Hematopoietic multipotent progenitor cell treated with erythropoietin and hydrocortisone succinate and interleukin-3 and kit ligand, for 17 days (in vitro differentiated cells): ENCODE results near the gene SNX5.
"Not testable (repeated sequence)": the region's sequence is repeated elsewhere in the genome, so short reads cannot be mapped to it uniquely, and the experiment has no call there.

Source experiments
- DNase-seq: peaks from one replicate; pipeline ENCODE4 v3.0.0-alpha.2; 2015; ENCODE audit warnings: low spot score

The SNX5 gene

GRCh38 chr20:17960400-17960885, 8.2 kb downstream of the SNX5 start:
- not testable (repeated sequence) for DNase-seq

DNA sequence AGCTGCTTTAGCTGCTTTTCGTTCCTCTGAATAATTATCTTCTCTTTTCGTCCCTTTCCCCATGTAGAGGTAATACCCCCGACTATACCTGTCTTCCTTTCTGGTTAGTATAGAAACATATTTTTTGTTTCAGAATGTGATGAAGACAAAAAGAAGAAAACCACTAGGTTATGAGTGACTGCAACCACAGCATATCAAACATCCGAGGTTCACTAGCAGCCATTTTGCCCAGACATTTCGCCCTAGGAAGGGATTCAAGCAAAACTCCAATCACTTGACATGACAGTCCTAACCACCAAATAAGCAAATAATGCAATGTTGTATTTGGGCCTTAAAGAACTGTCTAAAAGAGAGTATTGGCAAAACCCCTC, 9.4 kb downstream of the SNX5 start:
- DNase-seq: peak; percentile 8

DNA sequence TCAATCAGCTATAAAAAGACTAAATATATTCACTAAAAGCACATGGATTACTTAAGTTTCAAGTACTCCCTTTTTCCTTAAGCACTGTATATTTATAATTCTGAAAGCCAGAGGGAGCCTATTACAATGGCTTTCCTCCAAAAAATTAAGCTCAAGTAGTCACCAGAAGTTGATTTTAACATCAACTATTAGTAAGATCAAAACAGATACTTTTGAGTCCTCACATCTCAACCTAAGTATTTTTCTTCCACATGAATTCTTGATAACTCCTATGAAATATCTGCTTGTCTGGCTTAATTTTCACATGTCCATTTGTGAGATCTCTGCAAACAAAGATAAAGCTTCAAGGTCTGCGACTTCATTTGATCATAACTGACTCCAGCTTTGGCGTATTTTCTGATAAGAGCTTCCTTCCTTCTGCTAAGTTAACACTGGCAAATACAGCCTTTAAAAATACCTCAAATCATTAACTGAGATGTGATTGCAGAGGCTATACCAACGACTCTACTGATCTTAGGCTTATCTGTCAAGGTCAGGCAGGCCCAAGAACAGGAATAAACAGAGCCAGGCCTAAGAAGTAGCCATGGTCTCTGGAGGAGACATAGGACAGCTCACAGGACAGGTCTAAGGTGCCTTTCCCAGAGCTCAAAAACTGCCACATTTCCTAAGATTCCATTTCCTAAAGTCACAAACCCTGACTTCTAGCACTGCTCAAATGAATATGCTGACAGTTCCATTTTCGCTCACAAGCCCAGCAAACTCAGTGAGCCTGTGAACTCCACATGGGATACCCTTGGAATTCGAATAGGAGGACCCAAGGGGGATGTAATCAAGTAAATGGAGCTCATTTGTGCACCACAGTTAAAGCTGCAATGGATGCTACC, 10.0 kb downstream of the SNX5 start:
- DNase-seq: peak; percentile 60

DNA sequence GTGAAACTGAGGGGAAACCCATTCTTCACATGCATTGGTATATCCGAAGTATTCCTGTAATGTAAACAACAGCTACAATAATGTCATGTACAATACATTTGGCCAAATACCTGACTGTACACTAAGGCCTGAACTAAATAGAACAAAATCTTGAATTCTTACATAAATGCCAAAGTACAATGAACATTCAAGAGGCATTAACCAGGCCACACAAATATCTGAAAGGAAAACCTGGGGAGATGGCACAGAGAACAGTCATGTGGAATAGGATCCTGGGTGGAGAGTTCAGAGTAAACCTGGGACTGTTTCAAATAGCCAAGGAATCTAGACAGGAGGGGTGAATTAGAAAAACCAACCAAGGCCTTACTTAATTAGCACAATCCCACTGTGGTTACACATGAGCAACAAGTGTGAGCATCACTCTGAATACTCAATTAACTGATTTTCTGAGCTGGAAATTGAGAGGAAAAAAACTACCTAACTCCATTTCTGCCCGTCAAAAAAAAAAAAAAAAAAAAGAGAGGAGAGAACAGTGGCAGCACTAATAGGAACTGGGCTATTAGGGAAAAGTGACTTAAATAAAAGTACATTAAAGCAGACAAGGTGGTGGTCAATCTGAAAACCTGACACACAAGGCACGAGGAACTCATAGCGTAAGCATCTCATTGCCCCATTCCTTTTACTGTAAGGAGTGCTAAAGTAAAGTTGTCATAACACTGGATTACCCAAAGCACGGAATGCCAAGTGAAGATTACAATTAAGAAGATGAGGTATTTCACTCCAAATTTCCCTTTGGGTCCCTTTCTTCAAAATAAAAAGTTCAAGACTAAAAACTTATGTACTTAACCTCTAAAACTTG, 10.9 kb downstream of the SNX5 start:
- no peak for DNase-seq

DNA sequence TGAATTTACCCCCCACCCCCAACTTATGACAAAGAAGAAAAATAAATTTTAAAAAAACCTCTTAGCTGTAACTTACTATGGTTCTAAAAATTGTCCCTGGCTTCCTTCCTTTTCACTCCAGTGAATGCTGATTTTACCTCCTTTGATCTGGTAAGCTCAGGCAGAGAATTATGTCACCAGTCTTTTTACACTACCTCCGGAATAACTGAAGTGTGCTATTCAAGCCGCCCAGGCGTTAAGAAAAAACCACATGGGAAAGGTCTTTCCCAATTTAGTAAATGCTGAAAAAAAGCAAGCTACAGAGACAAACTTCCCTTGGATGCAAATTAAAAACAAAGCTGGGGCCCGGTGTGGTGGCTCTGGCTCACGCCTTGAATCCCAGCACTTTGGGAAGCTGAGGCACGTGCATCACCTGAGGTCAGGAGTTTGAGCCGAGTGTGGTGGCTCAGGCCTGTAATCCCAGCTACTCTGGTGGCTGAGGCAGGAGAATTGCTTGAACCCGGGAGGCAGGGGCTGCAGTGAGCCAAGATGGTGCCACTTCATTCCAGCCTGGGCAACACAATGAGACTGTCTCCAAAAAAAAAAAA, 12.4 kb downstream of the SNX5 start:
- no peak for DNase-seq

DNA sequence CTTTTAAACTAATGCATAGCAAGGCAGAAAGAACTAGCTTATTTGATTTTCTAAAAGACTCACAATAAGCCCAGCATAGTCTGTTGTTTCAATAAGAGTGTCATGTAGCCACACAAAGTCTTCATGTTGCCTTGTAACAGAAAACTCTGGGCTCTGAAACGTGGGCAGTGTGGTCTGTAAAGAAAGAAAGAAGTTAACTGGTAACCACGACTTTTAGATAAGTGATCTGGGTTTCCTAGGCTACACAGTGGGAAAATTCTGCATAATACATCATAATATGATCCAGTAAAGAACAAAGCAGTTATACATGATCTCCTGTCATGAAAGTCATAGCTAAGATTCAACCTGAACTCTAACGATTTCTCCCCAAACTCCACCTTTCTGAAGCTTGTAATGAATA, 13.3 kb downstream of the SNX5 start:
- no peak for DNase-seq

DNA sequence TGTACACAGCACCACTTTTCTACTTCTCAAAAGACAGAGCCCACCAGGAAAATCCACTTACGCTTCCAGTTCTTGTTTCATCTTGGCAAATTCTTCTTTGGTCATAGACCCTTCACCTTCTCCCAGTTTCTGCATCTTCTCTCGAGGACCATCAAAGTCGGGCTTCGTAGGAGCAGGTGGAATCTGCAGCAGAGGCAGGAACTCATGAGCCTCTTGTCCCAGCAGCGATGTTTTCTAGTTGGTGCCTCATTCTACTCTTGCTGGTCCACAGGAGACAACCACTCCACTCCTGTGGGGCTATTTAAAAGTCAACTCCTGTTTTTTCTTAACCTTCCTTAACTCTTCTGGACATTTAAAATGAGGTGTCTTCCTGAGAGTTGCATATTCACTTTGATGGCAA, 14.7 kb downstream of the SNX5 start:
- no peak for DNase-seq

DNA sequence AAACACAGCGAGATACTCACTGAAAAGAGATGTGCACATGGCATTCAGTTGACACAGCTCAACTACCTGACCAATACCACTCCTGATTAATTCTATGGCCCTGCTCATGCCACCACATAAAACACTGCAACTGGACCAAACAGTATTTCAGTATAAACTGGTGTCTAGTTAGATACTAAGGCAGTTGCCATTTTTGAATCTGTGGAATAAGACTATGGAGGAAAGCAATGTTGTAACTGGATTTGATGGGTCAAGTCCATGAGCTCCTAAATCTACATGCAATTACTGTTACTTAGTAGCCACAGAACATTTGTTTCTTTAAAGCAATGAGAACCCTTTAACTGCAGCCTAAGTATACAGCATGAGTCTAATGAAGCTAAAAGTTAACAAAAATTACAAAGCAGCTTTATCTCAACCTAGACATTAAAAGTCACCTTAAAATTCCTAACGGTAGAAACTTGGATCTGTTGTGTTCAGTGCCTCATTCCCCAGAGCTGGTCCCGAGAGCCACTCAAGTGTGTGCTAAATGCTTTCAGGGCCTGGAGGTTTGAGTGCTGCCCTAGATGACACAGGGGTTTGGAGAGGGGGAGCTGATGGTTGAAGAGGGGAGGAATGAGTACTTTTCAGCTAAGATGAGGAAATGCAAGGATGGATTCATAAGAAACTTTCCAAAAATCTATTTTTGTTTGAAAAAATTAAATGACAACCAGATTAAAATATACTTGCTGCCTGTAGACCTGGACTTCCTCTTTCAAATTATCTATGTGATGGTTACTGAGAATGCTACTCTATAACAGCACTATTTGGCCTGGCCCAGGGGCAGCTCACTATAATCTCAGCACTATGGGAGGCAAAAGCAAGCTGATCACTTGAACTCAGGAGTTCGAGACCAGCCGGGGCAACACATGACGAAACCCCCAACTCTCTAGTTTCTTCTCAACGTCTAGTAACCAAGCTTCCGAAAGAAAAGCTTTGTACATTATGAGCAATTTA, 15.6 kb downstream of the SNX5 start:
- no peak for DNase-seq

DNA sequence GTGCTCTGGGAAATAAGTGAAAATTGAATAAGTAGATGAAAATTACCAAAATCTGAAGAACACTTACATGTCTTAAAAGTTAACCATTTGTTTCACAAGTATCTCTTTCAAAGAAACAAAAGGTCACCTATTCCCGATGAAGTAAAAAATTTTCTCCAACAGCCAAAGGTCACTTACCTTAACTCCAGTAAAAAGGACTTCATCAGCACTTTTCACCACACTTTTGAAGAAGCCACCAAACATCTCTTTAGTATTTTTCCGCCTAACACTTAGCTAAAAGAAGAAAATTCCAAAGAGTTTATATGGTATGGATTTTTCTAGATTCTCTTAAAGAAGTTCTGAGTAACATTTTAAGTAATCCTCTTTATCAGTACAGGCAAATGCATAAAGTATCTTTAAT, 17.3 kb downstream of the SNX5 start:
- DNase-seq: no peak

DNA sequence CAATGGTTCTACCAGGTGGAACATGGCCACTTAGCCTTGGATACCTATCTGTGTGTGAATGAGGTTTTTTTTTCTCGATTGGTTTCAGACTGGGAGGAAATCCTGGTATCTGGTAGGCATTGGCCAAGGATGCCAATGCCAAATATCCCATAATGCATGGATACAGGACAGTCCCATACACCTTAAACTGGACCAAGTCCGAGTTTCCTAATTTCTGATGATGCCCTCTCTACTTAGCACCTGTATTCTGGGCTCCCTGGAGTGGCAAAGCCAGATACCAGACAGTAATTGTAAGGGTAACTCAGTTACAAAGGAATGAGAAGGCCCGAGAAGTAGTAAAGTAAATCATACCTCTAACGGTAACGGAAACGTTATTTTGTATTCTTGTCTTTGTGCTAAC, 17.9 kb downstream of the SNX5 start:
- no peak for DNase-seq

- no peak for DNase-seq
These were observed 18.7 kb downstream of the SNX5 start for GRCh38 chr20:17949899-17950298.

DNA sequence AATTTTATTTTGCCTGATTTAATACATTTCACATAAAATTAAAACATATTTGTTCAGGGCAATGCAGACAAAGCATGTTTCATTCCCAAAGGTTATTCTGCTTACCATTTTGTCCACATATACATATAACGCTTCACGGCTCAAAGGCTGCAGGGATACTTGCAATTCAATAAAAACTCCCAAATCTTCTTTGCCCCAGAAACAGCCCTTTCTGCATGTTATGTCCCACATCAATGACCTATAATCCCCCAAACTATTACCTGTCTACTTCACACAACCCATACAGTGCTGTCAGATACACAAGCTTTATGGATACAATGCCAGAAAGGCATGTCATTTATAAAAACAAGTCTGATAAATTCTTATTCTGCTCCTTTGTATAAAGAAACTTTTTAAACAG, 20.2 kb downstream of the SNX5 start:
- DNase-seq: no peak

- DNase-seq: no peak
These were observed 21.1 kb downstream of the SNX5 start for GRCh38 chr20:17947474-17947815.

- DNase-seq: no peak
These were observed 21.8 kb downstream of the SNX5 start for GRCh38 chr20:17946572-17947473.

GRCh38 chr20:17946040-17946439, 22.6 kb downstream of the SNX5 start:
- DNase-seq: no peak

DNA sequence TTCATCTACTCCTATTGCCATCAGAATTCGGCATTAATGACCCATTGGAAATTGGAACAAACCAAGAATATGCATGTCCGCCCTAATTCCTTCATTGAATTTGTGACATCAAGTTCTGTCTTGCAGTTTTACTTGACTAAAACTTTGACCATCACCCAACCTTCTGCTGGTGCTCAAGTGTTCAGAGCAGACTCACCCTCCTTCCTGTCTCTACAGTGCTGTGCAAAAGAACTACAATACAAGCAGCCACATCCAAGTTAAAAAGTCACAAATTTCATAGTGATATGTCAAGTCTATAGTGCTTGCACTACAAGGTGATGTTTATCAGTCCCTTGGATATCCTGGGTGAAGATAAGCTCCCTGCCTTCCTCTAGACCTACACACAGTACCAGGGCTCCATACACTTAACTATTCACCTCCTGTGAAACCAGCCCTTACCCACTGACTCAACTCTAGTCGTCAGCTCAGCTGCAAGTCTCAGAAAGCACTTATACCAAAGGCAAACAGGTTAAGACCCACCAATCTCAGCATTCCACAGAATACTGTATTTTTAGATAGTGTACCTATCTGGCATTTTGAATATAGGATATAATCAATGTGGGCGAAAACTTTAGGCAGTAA, 23.6 kb downstream of the SNX5 start:
- no peak for DNase-seq

DNA sequence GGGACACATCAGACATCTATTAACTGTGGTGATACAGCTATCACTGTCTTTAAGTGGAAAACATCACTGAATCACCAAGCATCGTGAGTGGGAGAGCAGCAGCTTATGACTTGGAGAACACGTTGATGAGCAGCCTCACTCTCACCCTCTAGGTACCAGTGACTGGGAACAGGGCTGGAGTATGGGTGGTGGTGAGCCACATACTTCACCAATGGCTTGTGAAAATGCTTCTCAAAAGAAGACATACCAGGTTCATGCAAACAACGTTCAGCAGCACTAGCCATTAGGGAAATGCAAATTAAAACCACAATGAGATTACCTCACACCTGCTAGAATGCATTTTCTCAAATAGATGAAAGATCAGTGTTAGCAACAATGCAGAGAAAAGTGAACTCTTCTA, 25.3 kb downstream of the SNX5 start:
- DNase-seq: no peak

GRCh38 chr20:17941826-17942196, 26.8 kb downstream of the SNX5 start:
- no peak for DNase-seq

DNA sequence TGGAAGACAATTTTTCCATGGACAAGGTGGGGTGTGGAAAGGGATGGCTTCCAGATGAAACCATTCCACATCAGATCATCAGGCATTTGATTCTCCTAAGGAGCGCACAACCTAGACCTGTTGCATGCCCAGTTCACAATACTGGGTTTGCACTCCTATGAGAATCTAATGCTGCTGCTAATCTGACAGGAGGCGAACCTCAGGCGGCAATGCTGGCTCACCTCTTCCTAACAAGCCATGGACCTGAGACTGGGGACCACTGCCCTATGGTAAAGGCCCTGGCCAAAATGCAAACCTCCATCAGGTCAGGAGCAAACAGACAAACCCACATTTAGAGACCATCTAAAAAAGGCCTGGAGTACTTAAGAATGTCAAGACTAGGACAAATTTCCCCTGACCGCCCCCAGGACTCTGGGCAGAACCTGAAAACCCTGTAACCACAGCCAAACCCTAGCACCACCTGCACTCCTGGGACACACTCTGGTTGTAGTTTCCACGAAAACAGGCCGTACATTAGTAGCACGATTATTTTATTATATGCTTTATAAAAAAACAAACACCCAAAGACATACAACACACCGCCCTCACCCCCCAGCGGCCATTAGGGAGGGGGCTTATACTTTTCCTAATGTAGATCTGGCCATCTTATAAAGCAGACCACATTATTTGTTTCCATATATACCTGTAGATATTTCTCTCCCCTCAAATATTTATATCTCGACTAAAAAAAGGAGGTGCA, 27.3 kb downstream of the SNX5 start:
- DNase-seq: no peak
